IMR-90 (cell line): ENCODE measurements around the gene CCNK. TPM values are rescaled to one million over a fixed set of nuclear protein-coding genes. Genes with fewer than 3 reads are reported as not detected.

ENCODE experiments used
- ATAC-seq: fragments of 200-7000 bp; cut with Tn5 transposase; 2 replicates; pipeline ENCODE4 v1.9.1; 2020; ENCODE audit warnings: low read depth, mild to moderate bottlenecking, moderate library complexity
- BruUV-seq: library from RNA; stranded (reverse); fragments of 400-500 nt; replicated peaks from 2 replicates; lab custom pipeline; 2021; lab: Mats Ljungman, UMichigan
- CTCF ChIA-PET: fragments of 300-600 bp; formaldehyde crosslinking; extraction: SDS; loops from one replicate; lab custom pipeline; 2021; ENCODE audit warnings: antibody characterized with exemption; lab: Yijun Ruan, JAX
- POLR2A ChIA-PET: fragments of 300-600 bp; sonication (Branson Sonifier 250); formaldehyde crosslinking; loops from one replicate; lab custom pipeline; 2022; ENCODE audit warnings: antibody characterized with exemption; ENCODE audit not compliant: unreplicated experiment; lab: Charles Lee
- DNase-seq: peaks from one replicate; pipeline ENCODE4 v3.0.0; 2013
- H2AFZ ChIP-seq: replicated peaks from 2 replicates; pipeline ENCODE3; 2013; ENCODE audit warnings: low read length, mild to moderate bottlenecking; ENCODE audit not compliant: poor library complexity
- H2AK5ac ChIP-seq: 2 replicates; pipeline ENCODE4 v1.6.1; 2013; ENCODE audit warnings: low read depth, low read length, inconsistent platforms
- H2AK9ac ChIP-seq: replicated peaks from 2 replicates; pipeline ENCODE3; 2013; ENCODE audit warnings: mild to moderate bottlenecking, low read depth, low read length, moderate library complexity; ENCODE audit not compliant: poor library complexity
- H2BK120ac ChIP-seq: 2 replicates; pipeline ENCODE4 v1.6.1; 2013; ENCODE audit warnings: low read depth, low read length, inconsistent platforms
- H2BK15ac ChIP-seq: 3 replicates; pipeline ENCODE4 v1.6.1; 2013; ENCODE audit warnings: low read depth, low read length, inconsistent platforms
- H2BK20ac ChIP-seq: 2 replicates; pipeline ENCODE4 v1.6.1; 2013; ENCODE audit warnings: low read depth, mild to moderate bottlenecking, inconsistent platforms, low read length, moderate library complexity
- H2BK5ac ChIP-seq: 2 replicates; pipeline ENCODE4 v1.6.1; 2013; ENCODE audit warnings: mild to moderate bottlenecking, low read depth, low read length, inconsistent platforms; ENCODE audit not compliant: poor library complexity, severe bottlenecking
- H3K14ac ChIP-seq: replicated peaks from 2 replicates; pipeline ENCODE4 v1.6.1; 2013; ENCODE audit warnings: low read depth, low read length, inconsistent platforms
- H3K18ac ChIP-seq: 2 replicates; pipeline ENCODE4 v1.6.1; 2013; ENCODE audit warnings: low read depth, low read length, control low read depth
- H3K23ac ChIP-seq: 2 replicates; pipeline ENCODE4 v1.6.1; 2013; ENCODE audit warnings: low read depth, low read length, inconsistent platforms
- H3K27ac ChIP-seq: 2 replicates; pipeline ENCODE4 v1.5.1; 2013; ENCODE audit warnings: mild to moderate bottlenecking, control low read depth, low read length; ENCODE audit not compliant: insufficient read depth
- H3K27me3 ChIP-seq: 2 replicates; pipeline ENCODE4 v1.6.1; 2013; ENCODE audit warnings: low read length; ENCODE audit not compliant: control insufficient read depth, insufficient read depth
- H3K36me3 ChIP-seq: 2 replicates; pipeline ENCODE4 v1.6.1; 2013; ENCODE audit warnings: low read length, mixed read lengths; ENCODE audit not compliant: control insufficient read depth, insufficient read depth
- H3K4ac ChIP-seq: 2 replicates; pipeline ENCODE4 v1.6.1; 2013; ENCODE audit warnings: low read depth, low read length, inconsistent platforms
- H3K4me1 ChIP-seq: 2 replicates; pipeline ENCODE4 v1.6.1; 2013; ENCODE audit warnings: low read length, mixed read lengths; ENCODE audit not compliant: control insufficient read depth, insufficient read depth
- H3K4me2 ChIP-seq: 2 replicates; pipeline ENCODE4 v1.6.1; 2013; ENCODE audit warnings: low read depth, mild to moderate bottlenecking, control low read depth, low read length, moderate library complexity
- H3K4me3 ChIP-seq: 2 replicates; pipeline ENCODE4 v1.5.1; 2013; ENCODE audit warnings: low read depth, mild to moderate bottlenecking, control low read depth, low read length, moderate library complexity; ENCODE audit not compliant: insufficient read depth
- H3K56ac ChIP-seq: 2 replicates; pipeline ENCODE4 v1.6.1; 2013; ENCODE audit warnings: low read length, inconsistent platforms; ENCODE audit not compliant: insufficient read depth; ENCODE audit errors: extremely low read depth
- H3K79me1 ChIP-seq, 2 experiments: 2 replicates each; pipeline ENCODE4 v1.6.1; 2013; ENCODE audit warnings: low read length in 2 of 2, inconsistent platforms in 1 of 2, low read depth in 1 of 2
- H3K9ac ChIP-seq: 2 replicates; pipeline ENCODE4 v1.6.1; 2013; ENCODE audit warnings: low read depth, low read length, control low read depth
- H3K9me1 ChIP-seq: 2 replicates; pipeline ENCODE4 v1.6.1; 2013; ENCODE audit warnings: low read length, inconsistent platforms; ENCODE audit not compliant: insufficient read depth
- H3K9me3 ChIP-seq: 2 replicates; pipeline ENCODE4 v1.6.1; 2013; ENCODE audit warnings: low read length; ENCODE audit not compliant: control insufficient read depth, insufficient read depth
- H4K20me1 ChIP-seq: 2 replicates; pipeline ENCODE4 v1.6.1; 2013; ENCODE audit warnings: low read length, inconsistent platforms; ENCODE audit not compliant: insufficient read depth
- H4K5ac ChIP-seq: 2 replicates; pipeline ENCODE4 v1.6.1; 2013; ENCODE audit warnings: mild to moderate bottlenecking, low read depth, low read length, control low read depth
- H4K8ac ChIP-seq, 2 experiments: 2 replicates each; pipeline ENCODE4 v1.6.1; 2013; ENCODE audit warnings: low read depth in 2 of 2, low read length in 2 of 2, control low read depth in 1 of 2, inconsistent platforms in 1 of 2
- H4K91ac ChIP-seq: 2 replicates; pipeline ENCODE4 v1.6.1; 2013; ENCODE audit warnings: low read depth, low read length, inconsistent platforms; ENCODE audit not compliant: insufficient read depth
- BHLHE40 ChIP-seq: fragments of 150-350 bp; IDR thresholded peaks from 2 replicates; pipeline ENCODE4 v1.6.1; 2016; ENCODE audit warnings: mild to moderate bottlenecking, low read depth, low read length
- CEBPB ChIP-seq: IDR thresholded peaks from 2 replicates; pipeline ENCODE4 v1.6.1; 2012; ENCODE audit warnings: low read depth, low read length, improper control_type of control experiment
- CHD1 ChIP-seq: IDR thresholded peaks from 2 replicates; pipeline ENCODE4 v1.6.1; 2012; ENCODE audit warnings: low read depth, low read length, improper control_type of control experiment
- CTCF ChIP-seq: conservative IDR thresholded peaks from 2 replicates; pipeline ENCODE4 v1.5.1; 2012; ENCODE audit warnings: mild to moderate bottlenecking, low read depth, low read length, improper control_type of control experiment
- ELK1 ChIP-seq: fragments of 150-350 bp; IDR thresholded peaks from 2 replicates; pipeline ENCODE4 v1.6.1; 2016; ENCODE audit warnings: low read depth, mild to moderate bottlenecking, low read length, moderate library complexity, borderline replicate concordance
- FOS ChIP-seq: fragments of 150-350 bp; IDR thresholded peaks from 2 replicates; pipeline ENCODE4 v1.6.1; 2016; ENCODE audit warnings: low read depth, low read length
- MAFK ChIP-seq: IDR thresholded peaks from 2 replicates; pipeline ENCODE4 v1.6.1; 2012; ENCODE audit warnings: low read depth, low read length, improper control_type of control experiment
- MXI1 ChIP-seq: IDR thresholded peaks from 2 replicates; pipeline ENCODE4 v1.6.1; 2012; ENCODE audit warnings: low read depth, mild to moderate bottlenecking, low read length, moderate library complexity, borderline replicate concordance
- NFE2L2 ChIP-seq: fragments of 150-350 bp; IDR thresholded peaks from 2 replicates; pipeline ENCODE4 v1.6.1; 2016; ENCODE audit warnings: low read depth, mild to moderate bottlenecking, low read length
- POLR2A ChIP-seq: IDR thresholded peaks from 2 replicates; pipeline ENCODE4 v1.6.1; 2012; ENCODE audit warnings: mild to moderate bottlenecking, low read depth, low read length
- RAD21 ChIP-seq: IDR thresholded peaks from 2 replicates; pipeline ENCODE4 v1.6.1; 2012; ENCODE audit warnings: low read length, improper control_type of control experiment
- RCOR1 ChIP-seq: IDR thresholded peaks from 2 replicates; pipeline ENCODE4 v1.6.1; 2012; ENCODE audit warnings: mild to moderate bottlenecking, low read length, improper control_type of control experiment; ENCODE audit not compliant: insufficient replicate concordance
- RFX5 ChIP-seq: IDR thresholded peaks from 2 replicates; pipeline ENCODE4 v1.8.0; 2012; ENCODE audit warnings: low read depth, mild to moderate bottlenecking, low read length, moderate library complexity
- SMC3 ChIP-seq: fragments of 150-350 bp; IDR thresholded peaks from 2 replicates; pipeline ENCODE4 v1.6.1; 2016; ENCODE audit warnings: low read depth, mild to moderate bottlenecking, antibody characterized with exemption, low read length, moderate library complexity
- USF2 ChIP-seq: fragments of 150-350 bp; IDR thresholded peaks from 2 replicates; pipeline ENCODE4 v1.6.1; 2017; ENCODE audit warnings: mild to moderate bottlenecking, antibody characterized with exemption, low read length, low read depth
- WGBS, 2 experiments: methylation state at CpG; one replicate each; pipeline versions ENCODE4 v1.1.5 to v1.1.7; 2013; ENCODE audit warnings: missing lambda C conversion rate in 2 of 2; ENCODE audit not compliant: insufficient read length in 1 of 2; ENCODE audit errors: extremely low coverage in 2 of 2; 5-methylcytosine and 5-hydroxymethylcytosine counted together
- dilution Hi-C: fragments of 300-500 bp; cut with HindIII; formaldehyde crosslinking; loops from one replicate; pipeline ENCODE4 v1.14.3; 2018; ENCODE audit warnings: low sequenced_read_pairs; ENCODE audit not compliant: unreplicated experiment
- in situ Hi-C: fragments of 300-500 bp; cut with MboI; formaldehyde crosslinking; loops from 3 replicates; pipeline ENCODE4 v1.14.3; 2019; ENCODE audit warnings: low sequenced_read_pairs, inconsistent platforms, mixed read lengths
- intact Hi-C: fragments of 100-400 bp; cut with micrococcal nuclease; formaldehyde crosslinking; loops from 2 replicates; pipeline ENCODE4 v1.10.0; 2022
- polyA plus RNA-seq, 3 experiments: library from polyadenylated mRNA; depleted of rRNA; stranded (reverse); fragments of >200 nt; gene quantifications; 2 replicates each; pipeline ENCODE4 v1.2.3, GENCODE V29; 2012; ENCODE audit warnings: low replicate concordance in 1 of 3
- total RNA-seq: library from RNA; depleted of rRNA; stranded (reverse); fragments of >200 nt; gene quantifications from 2 replicates; pipeline ENCODE4 v1.2.3, GENCODE V29; 2012

The CCNK gene
- total and polyA plus RNA-seq, 2 of the 4 experiments (the other 2 are of a cell fraction), result 18.8 to 38.3 TPM

GRCh38 chr14:99460793-99461192, 20.4 kb upstream of the CCNK start:
- H2BK120ac ChIP-seq, result no peak overlapping the region
- H2BK20ac ChIP-seq, result no peak overlapping the region
- no peak overlapping the region for H3K4me3 ChIP-seq
- no peak overlapping the region for H4K8ac ChIP-seq
- peaks cover 31% of the 10 kb centered on the region for H3K36me3 ChIP-seq
- POLR2A ChIA-PET, result no interaction called here
- H4K5ac ChIP-seq, result no peak overlapping the region
- H3K27me3 ChIP-seq, result no peaks in the 10 kb centered on the region
- 100% methylated on average over 3 of the region's 3 CpGs; no CpG with 5 or more reads in 1 of the 2 experiments for WGBS, 2 experiments
- TF ChIP-seq CHD1 (no peak), BHLHE40 (no peak), CEBPB (no peak), CTCF (no peak), FOS (no peak), ELK1 (no peak), RAD21 (no peak), NFE2L2 (no peak), SMC3 (no peak), MXI1 (no peak), USF2 (no peak), RFX5 (no peak), RCOR1 (no peak), MAFK (no peak), POLR2A (no peak)
- ATAC-seq (no peak), DNase-seq (no peak)
- H2AFZ ChIP-seq, result no peak overlapping the region
- no peak overlapping the region for H2AK9ac ChIP-seq
- BruUV-seq, result no TSS peak
- no peak overlapping the region for H2BK5ac ChIP-seq
- no peak overlapping the region for H3K9ac ChIP-seq
- H4K20me1 ChIP-seq, result peaks cover 6% of the 10 kb centered on the region; the same call in 1 of the 2 replicates
- H4K91ac ChIP-seq, result no peak overlapping the region
- H2BK15ac ChIP-seq, result no peak overlapping the region
- no peak overlapping the region for H3K27ac ChIP-seq
- H2AK5ac ChIP-seq, result no peak overlapping the region
- H3K14ac ChIP-seq, result no peak overlapping the region
- peaks cover 9 to 21% of the 10 kb centered on the region in 2 experiments; a peak in 3 of 4 replicates for H3K79me1 ChIP-seq
- H3K4me1 ChIP-seq, result peaks cover 2% of the 10 kb centered on the region; the same call in 1 of the 2 replicates
- dilution Hi-C loops, result no loop called here
- CTCF ChIA-PET, result interaction anchor here (0.6 kb wide), 1 partner anchor 21 kb away, joined by 3 read pairs; no protein-coding TSS in a partner anchor
- in situ Hi-C loops, result no loop called here
- no peak overlapping the region for H3K4ac ChIP-seq
- no peak overlapping the region for H3K23ac ChIP-seq
- H3K18ac ChIP-seq, result no peak overlapping the region
- no peaks in the 10 kb centered on the region for H3K9me3 ChIP-seq
- no peak overlapping the region for H3K4me2 ChIP-seq
- no peak overlapping the region for H3K56ac ChIP-seq
- H3K9me1 ChIP-seq, result 0 out of 2 replicates have a peak, but pooled peaks cover 3% of the 10 kb centered on the region
- intact Hi-C loops, result no loop called here
